GM23248 (cell line): ENCODE results near the gene SOX12.

Experiments
- EZH2 ChIP-seq: fragments of 200-600 bp; sonication (generic); IDR thresholded peaks from 2 replicates; pipeline ENCODE4 v1.6.1; 2018; ENCODE audit warnings: antibody characterized with exemption, mild to moderate bottlenecking; ENCODE audit not compliant: insufficient read depth, poor library complexity, severe bottlenecking
- EZH2phosphoT487 ChIP-seq: fragments of 200-600 bp; sonication (generic); IDR thresholded peaks from 2 replicates; pipeline ENCODE4 v1.6.1; 2018; ENCODE audit warnings: antibody characterized with exemption, moderate library complexity, mild to moderate bottlenecking, low read depth; ENCODE audit not compliant: insufficient read depth

DNA sequence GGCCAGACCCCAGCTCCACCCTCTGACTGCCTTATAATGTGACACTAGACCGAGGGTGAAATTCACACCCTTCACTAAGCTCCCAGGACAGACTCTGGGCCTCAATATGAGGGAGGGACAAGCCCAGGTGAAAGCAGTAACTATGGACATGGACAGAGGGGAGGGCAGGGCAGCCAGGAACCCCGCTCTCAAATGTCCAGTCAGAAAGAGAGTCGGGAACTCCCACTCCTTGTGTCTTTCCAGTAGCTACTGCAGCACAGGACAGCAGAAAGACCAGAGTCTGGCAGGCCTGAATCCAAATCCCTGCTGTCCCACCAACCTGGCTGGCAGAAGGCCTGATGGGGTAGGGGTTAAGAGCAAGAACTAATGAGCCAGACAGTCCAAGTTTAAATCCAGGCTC, 41.2 kb upstream of the SOX12 start:
- TF ChIP-seq EZH2phosphoT487 (no peak), EZH2 (no peak)
